ENCODE results near the gene PINLYP.

PINLYP gene

GRCh38 chr19:43622956-43623355 lies 47.4 kb downstream of the PINLYP start:
- H3K4me3 ChIP-seq (ENCODE audit: low read depth, low read length): no peak overlapping the region
- H3K4me1 ChIP-seq (ENCODE audit: control insufficient read depth, insufficient read depth, low read length): peaks cover 30% of the 10 kb centered on the region
- no peak overlapping the region for H3K9ac ChIP-seq (ENCODE audit: low read length)
- no peaks in the 10 kb centered on the region for H3K36me3 ChIP-seq (ENCODE audit: control insufficient read depth, insufficient read depth, low read length)
- H3K9me3 ChIP-seq (ENCODE audit: control insufficient read depth, insufficient read depth, low read depth, low read length): no peaks in the 10 kb centered on the region
- peaks cover 14% of the 10 kb centered on the region for H3K27me3 ChIP-seq (ENCODE audit: control insufficient read depth, insufficient read depth, low read length)
- no peak overlapping the region for H3K27ac ChIP-seq (ENCODE audit: low read depth, low read length)

GRCh38 chr19:43623889-43624670 lies 48.5 kb downstream of the PINLYP start:
- Histone ChIP-seq H3K36me3 (ENCODE audit: control insufficient read depth, insufficient read depth, low read length) (no peaks in the 10 kb centered on the region), H3K4me3 (ENCODE audit: low read depth, low read length) (peak overlapping the region; percentile 33), H3K27ac (ENCODE audit: low read depth, low read length) (no peak overlapping the region), H3K27me3 (ENCODE audit: control insufficient read depth, insufficient read depth, low read length) (peaks cover 17% of the 10 kb centered on the region), H3K9ac (ENCODE audit: low read length) (no peak overlapping the region), H3K9me3 (ENCODE audit: control insufficient read depth, insufficient read depth, low read depth, low read length) (no peaks in the 10 kb centered on the region), H3K4me1 (ENCODE audit: control insufficient read depth, insufficient read depth, low read length) (peaks cover 26% of the 10 kb centered on the region)

GRCh38 chr19:43624933-43625332 lies 49.3 kb downstream of the PINLYP start:
- peaks cover 17% of the 10 kb centered on the region for H3K27me3 ChIP-seq (ENCODE audit: control insufficient read depth, insufficient read depth, low read length)
- H3K9ac ChIP-seq (ENCODE audit: low read length): no peak overlapping the region
- H3K9me3 ChIP-seq (ENCODE audit: control insufficient read depth, insufficient read depth, low read depth, low read length): no peaks in the 10 kb centered on the region
- no peaks in the 10 kb centered on the region for H3K36me3 ChIP-seq (ENCODE audit: control insufficient read depth, insufficient read depth, low read length)
- peaks cover 25% of the 10 kb centered on the region for H3K4me1 ChIP-seq (ENCODE audit: control insufficient read depth, insufficient read depth, low read length)
- H3K27ac ChIP-seq (ENCODE audit: low read depth, low read length): no peak overlapping the region
- H3K4me3 ChIP-seq (ENCODE audit: low read depth, low read length): no peak overlapping the region

GRCh38 chr19:43625918-43626579 lies 50.4 kb downstream of the PINLYP start:
- no peaks in the 10 kb centered on the region for H3K36me3 ChIP-seq (ENCODE audit: control insufficient read depth, insufficient read depth, low read length)
- H3K9me3 ChIP-seq (ENCODE audit: control insufficient read depth, insufficient read depth, low read depth, low read length): no peaks in the 10 kb centered on the region
- no peak overlapping the region for H3K4me3 ChIP-seq (ENCODE audit: low read depth, low read length)
- H3K9ac ChIP-seq (ENCODE audit: low read length): no peak overlapping the region
- peaks cover 17% of the 10 kb centered on the region for H3K27me3 ChIP-seq (ENCODE audit: control insufficient read depth, insufficient read depth, low read length)
- peaks cover 17% of the 10 kb centered on the region for H3K4me1 ChIP-seq (ENCODE audit: control insufficient read depth, insufficient read depth, low read length)
- H3K27ac ChIP-seq (ENCODE audit: low read depth, low read length): no peak overlapping the region

GRCh38 chr19:43626838-43627237 lies 51.2 kb downstream of the PINLYP start:
- no peaks in the 10 kb centered on the region for H3K36me3 ChIP-seq (ENCODE audit: control insufficient read depth, insufficient read depth, low read length)
- H3K4me3 ChIP-seq (ENCODE audit: low read depth, low read length): no peak overlapping the region
- no peaks in the 10 kb centered on the region for H3K9me3 ChIP-seq (ENCODE audit: control insufficient read depth, insufficient read depth, low read depth, low read length)
- no peak overlapping the region for H3K27ac ChIP-seq (ENCODE audit: low read depth, low read length)
- peaks cover 20% of the 10 kb centered on the region for H3K27me3 ChIP-seq (ENCODE audit: control insufficient read depth, insufficient read depth, low read length)
- H3K9ac ChIP-seq (ENCODE audit: low read length): no peak overlapping the region
- peaks cover 15% of the 10 kb centered on the region for H3K4me1 ChIP-seq (ENCODE audit: control insufficient read depth, insufficient read depth, low read length)

GRCh38 chr19:43628646-43629326 lies 53.2 kb downstream of the PINLYP start:
- Histone ChIP-seq H3K9me3 (ENCODE audit: control insufficient read depth, insufficient read depth, low read depth, low read length) (no peaks in the 10 kb centered on the region), H3K27ac (ENCODE audit: low read depth, low read length) (no peak overlapping the region), H3K4me3 (ENCODE audit: low read depth, low read length) (no peak overlapping the region), H3K4me1 (ENCODE audit: control insufficient read depth, insufficient read depth, low read length) (peaks cover 8% of the 10 kb centered on the region), H3K36me3 (ENCODE audit: control insufficient read depth, insufficient read depth, low read length) (no peaks in the 10 kb centered on the region), H3K27me3 (ENCODE audit: control insufficient read depth, insufficient read depth, low read length) (peaks cover 24% of the 10 kb centered on the region), H3K9ac (ENCODE audit: low read length) (no peak overlapping the region)

GRCh38 chr19:43631491-43631890 lies 55.9 kb downstream of the PINLYP start:
- Histone ChIP-seq H3K9ac (ENCODE audit: low read length) (no peak overlapping the region), H3K27me3 (ENCODE audit: control insufficient read depth, insufficient read depth, low read length) (peaks cover 35% of the 10 kb centered on the region), H3K4me1 (ENCODE audit: control insufficient read depth, insufficient read depth, low read length) (peaks cover 12% of the 10 kb centered on the region), H3K9me3 (ENCODE audit: control insufficient read depth, insufficient read depth, low read depth, low read length) (no peaks in the 10 kb centered on the region), H3K36me3 (ENCODE audit: control insufficient read depth, insufficient read depth, low read length) (no peaks in the 10 kb centered on the region), H3K4me3 (ENCODE audit: low read depth, low read length) (no peak overlapping the region), H3K27ac (ENCODE audit: low read depth, low read length) (no peak overlapping the region)

All from HUES6 (cell line).